ENCODE results near the gene SRGAP2B.
"Not testable (repeated sequence)": the region's sequence is repeated elsewhere in the genome, so short reads cannot be mapped to it uniquely, and the experiment has no call there.

DNA sequence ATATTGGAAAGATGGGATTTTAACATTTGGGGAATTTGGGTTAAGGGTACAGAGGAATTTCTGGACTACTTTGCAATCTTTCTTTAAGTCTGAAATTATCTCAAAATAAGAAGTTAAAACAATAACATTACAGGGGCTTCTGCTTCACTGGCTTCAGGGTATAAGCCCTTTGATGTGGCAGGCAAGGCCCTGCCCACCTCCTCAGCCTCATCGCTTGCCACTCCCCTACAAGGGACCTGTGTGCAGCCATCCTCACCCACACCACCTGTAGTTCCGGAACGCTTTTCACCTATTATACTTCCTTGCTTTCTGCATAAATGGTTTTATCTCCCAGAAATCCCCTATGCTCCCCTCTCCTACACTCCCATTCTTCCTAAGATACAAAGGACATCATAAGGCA is 159.8 kb downstream of the SRGAP2B start:
- TF ChIP-seq, protein P1, sequence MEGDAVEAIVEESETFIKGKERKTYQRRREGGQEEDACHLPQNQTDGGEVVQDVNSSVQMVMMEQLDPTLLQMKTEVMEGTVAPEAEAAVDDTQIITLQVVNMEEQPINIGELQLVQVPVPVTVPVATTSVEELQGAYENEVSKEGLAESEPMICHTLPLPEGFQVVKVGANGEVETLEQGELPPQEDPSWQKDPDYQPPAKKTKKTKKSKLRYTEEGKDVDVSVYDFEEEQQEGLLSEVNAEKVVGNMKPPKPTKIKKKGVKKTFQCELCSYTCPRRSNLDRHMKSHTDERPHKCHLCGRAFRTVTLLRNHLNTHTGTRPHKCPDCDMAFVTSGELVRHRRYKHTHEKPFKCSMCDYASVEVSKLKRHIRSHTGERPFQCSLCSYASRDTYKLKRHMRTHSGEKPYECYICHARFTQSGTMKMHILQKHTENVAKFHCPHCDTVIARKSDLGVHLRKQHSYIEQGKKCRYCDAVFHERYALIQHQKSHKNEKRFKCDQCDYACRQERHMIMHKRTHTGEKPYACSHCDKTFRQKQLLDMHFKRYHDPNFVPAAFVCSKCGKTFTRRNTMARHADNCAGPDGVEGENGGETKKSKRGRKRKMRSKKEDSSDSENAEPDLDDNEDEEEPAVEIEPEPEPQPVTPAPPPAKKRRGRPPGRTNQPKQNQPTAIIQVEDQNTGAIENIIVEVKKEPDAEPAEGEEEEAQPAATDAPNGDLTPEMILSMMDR (IDR thresholded peaks at IDR 0.05; ENCODE audit: borderline replicate concordance, extremely low read depth, low read length, poor library complexity, severe bottlenecking) = not testable (repeated sequence)
- TF ChIP-seq EZH2 (IDR thresholded peaks at IDR 0.05; ENCODE audit: borderline replicate concordance, low read depth, low read length, severe bottlenecking) = not testable (repeated sequence)
